ENCODE results near the gene CLASP1. TPM values are rescaled to one million over a fixed set of nuclear protein-coding genes. Genes with fewer than 3 reads are reported as not detected.
A peak's percentile ranks its signal among the peaks of the same experiment; 100 is the strongest.
"Not testable (repeated sequence)": the region's sequence is repeated elsewhere in the genome, so short reads cannot be mapped to it uniquely, and the experiment has no call there.

CLASP1 gene
- total RNA-seq, 1 experiment from 2014 or later, result 36.6 TPM

DNA sequence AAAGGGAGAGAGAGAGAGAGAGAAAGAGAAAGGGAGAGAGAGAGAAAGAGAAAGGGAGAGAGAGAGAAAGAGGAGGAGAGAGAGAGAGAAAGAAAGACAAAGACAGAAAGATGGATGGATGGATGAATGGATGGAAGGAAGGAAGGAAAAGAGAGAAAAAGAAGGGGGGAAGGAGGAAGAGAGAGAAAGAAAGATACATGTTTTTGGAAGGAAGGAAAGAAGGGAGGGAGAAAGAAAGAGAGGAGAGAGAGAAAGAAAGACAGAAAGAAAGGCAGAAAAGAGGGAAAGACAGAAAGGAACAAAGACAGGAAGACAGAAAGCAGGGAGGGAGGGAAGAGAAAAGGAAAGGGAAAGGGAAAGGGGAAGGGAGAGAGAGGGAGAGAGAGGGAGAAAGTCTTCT, 67.0 kb downstream of the CLASP1 start:
- no peak for DNase-seq (ENCODE audit: low spot score)

DNA sequence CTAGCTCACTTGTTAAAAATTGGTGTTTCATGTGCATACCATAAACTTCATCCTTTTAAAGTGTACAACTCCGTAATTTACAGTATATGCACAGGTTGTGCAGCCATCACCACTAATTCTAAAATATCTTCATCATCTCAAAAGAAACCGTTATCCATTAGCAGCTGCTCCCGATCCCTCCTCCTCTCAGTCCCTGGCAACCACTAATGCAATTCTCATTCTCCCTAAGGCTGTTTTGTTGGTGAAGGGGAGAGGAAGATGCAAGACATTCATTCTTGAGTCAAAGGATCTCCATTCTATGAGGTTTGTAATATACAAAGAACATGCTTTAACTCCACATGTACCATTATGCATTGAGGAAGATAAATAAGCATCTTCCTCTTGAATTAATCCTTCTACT, 70.0 kb downstream of the CLASP1 start:
- DNase-seq (ENCODE audit: low spot score), result no peak

GRCh38 chr2:121577381-121577780, 71.9 kb downstream of the CLASP1 start:
- DNase-seq (ENCODE audit: low spot score), result no peak

- no peak for DNase-seq (ENCODE audit: low spot score)
Measured at GRCh38 chr2:121576263-121576662, 73.0 kb downstream of the CLASP1 start.

- DNase-seq (ENCODE audit: low spot score), result no peak
Measured at GRCh38 chr2:121575800-121576199, 73.5 kb downstream of the CLASP1 start.

DNA sequence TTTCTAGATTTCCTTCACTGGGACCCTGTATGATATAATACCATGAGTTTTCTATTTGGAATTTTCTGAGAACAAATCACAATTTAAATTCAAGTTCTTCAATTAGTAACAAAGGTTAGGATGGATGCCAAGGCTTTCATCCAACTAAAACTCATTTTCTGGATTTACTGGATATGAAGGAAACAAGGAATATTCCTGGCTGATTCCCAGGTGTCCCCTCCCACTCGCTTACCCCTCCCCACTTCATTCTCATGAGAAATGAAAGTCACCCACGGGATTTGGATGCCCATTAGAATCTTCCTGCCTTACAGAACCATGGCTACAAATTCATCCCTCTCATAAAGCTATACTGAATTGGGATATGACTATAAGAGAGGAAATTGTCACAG, 78.6 kb downstream of the CLASP1 start:
- DNase-seq (ENCODE audit: low spot score), result no peak

DNA sequence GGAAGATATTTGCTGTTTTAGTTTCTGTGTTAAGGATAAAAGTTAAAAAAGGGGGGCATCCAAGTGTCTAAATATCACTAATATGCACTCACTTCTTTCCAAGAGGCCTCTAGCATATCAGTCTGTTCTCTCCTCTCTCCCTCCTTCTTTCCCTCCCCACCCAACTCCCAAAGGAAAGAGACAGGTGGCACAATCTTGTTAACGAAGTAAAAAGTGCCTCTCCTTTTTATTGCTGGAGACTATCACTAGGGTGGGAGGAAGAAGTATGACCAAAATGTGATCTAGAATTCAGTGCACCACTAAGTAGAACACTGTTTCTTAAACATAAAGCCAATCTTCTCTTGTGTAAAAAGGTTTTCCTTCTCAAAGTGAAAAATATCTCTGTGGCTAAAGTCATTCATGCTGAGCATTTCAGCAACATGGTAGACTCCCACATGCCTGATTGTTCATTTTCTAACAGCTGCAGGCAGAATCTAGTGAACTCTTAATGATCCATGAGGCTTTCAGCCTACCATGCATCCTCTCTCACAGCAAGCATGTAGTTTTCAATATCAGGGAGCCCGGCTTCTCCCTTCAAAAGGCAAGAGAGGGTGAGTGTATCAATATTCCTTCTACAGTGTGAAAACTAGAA, 79.1 kb downstream of the CLASP1 start:
- no peak for DNase-seq (ENCODE audit: low spot score)

DNA sequence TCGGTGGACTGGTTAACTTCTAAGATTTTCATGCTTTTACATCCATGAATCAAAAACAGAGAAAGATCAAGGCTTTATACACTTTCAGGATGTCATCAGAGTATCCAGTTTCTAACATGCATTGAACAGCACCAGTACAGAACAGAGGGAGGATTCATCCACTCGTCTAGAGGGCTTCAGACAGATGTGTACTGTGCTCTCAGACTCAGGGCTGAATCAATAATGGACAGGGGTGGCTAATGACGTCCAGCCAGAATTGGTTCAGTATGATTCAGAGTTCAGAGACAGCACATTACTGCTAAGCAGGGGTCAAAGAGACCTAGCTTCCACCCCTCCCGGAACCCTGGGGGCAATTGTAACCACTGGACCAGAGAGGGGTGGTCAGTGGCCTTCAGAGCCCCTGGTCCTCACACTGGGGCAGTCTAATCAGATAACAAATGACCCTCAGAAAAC, 81.3 kb downstream of the CLASP1 start:
- DNase-seq (ENCODE audit: low spot score), result no peak

DNA sequence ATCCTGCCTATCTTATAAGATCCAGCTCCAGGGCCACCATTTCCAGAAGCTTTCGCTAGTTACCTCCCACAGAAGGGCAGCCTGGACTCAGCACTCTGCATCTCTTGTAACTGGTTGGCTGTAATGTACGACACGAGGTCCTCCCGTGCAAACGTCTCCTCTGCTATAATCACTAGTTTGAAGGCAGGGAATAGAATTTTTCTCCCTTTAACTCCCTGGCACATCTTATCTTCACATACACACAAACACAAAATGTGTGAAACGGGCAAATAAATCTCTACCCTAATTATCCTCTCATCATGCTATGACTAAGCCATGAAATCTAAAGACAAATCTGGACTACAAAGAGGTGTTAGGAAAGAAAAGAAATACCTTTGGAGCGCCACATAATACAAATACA, 81.8 kb downstream of the CLASP1 start:
- DNase-seq (ENCODE audit: low spot score), result no peak

GRCh38 chr2:121565389-121566250, 83.6 kb downstream of the CLASP1 start:
- DNase-seq (ENCODE audit: low spot score), result no peak

DNA sequence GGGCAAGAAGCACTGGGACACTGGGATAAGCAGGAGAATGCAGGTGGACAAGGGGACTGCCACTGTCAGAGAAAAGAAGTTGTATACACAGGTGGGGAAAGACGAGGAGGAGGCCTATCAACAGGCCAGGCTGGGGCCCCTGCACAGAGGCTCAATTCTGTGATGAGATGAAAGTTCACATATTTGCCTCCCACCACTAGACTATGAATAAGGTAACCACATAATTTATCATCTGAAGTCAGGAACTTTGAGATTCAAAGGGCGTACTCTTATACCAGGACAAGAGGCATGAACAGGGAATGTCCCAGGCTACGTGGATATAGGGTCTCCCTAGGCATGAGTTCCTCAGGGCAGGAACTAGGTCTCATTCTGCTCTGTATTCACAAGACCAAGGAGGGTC, 84.4 kb downstream of the CLASP1 start:
- no peak for DNase-seq (ENCODE audit: low spot score)

- DNase-seq (ENCODE audit: low spot score), result not testable (repeated sequence)
Measured at GRCh38 chr2:121563754-121564153, 85.5 kb downstream of the CLASP1 start.

GRCh38 chr2:121562269-121563176, 86.7 kb downstream of the CLASP1 start:
- no peak for DNase-seq (ENCODE audit: low spot score)

DNA sequence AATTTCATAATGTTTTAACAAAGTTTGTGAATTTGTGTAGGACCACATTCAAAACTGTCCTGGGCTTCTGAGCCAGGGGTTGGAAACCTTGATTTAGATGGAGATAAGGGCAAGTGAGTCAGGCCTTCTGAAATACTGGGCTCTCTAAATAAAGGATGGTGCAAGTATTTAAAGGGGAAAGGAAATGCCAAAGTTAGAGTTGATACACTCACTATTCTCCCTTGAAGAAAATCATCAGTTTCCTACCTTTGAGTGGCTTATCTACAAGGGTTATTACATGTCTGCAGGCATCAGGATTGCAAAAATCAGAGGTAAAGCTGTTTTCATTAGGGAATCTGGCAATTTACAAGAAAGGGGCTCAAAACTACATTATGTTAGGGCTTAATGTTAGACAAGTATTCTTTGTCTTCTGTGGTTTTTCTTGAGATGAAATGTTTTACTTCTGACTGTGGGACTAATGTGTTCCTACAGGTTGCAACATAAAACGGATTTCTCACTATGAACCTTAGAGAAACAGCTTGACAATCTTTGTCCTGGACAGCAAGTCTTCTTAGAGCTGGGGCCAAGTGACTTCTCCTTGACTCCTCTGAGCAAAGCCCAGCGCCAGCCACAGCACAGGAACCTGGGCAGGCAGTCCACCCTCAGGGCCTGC, 87.5 kb downstream of the CLASP1 start:
- DNase-seq (ENCODE audit: low spot score), result peak; percentile 18

DNA sequence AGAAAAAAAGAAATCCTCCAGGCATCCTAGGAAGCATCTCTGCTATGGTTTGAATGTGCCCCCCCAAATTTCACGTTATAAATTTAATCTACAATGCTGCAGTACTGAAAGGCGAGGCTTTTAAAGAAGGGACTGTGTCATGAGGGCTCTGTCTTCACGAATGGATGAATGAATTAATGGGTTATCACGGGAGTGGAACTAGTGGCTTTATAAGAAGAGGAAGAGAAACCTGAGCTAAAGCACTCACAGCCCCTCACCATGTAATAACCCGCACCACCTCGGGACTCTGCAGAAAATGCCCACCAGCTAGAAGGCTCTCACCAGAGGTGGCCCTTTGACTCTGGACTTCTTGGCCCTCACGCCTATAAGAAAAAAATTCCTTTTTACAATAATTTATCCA, 90.9 kb downstream of the CLASP1 start:
- no peak for DNase-seq (ENCODE audit: low spot score)

DNA sequence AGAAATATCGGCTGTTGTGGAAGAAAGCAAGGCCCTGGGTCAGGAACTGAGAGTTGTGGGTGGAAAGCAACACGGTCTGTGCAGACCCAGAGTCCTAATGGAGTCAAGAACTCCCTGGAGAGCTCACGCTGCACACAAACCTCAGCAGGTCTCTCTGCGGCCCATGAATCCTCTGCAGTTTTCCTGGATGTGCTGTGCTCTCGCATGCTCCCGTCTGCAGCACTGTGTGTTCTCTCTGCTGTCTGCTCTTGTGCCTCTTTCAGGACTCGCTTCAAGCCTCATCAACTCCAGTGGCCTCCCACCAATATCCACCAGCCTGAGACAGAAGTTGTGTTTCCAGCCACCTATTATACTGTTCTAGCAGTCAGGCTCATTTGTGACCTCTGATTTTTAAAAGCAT, 94.3 kb downstream of the CLASP1 start:
- DNase-seq (ENCODE audit: low spot score), result no peak

DNA sequence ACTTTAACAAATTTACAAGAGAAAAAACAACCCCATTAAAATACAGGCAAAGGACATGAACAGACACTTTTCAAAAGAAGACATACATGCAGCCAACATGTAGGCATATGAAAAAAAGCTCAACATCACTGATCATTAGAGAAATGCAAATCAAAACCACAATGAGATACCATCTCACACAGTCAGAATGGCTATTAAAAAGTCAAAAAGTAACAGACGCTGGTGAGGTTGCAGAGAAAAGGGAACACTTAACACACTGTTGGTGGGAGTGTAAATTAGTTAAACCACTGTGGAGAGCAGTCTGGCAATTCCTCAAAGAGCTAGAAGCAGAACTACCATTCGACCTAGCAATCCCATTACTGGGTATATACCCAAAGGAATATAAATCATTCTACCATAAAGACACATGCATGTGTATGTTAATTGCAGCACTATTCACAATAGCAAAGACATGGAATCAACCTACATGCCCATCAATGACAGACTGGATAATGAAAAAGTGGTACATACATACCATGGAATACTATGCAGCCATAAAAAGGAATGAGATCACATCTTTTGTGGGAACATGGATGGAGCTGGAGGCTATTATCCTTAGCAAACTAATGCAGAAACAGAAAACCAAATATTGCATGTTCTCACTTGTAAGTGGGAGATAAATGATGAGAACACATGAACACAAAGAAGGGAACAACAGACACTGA, 96.6 kb downstream of the CLASP1 start:
- not testable (repeated sequence) for DNase-seq (ENCODE audit: low spot score)

DNA sequence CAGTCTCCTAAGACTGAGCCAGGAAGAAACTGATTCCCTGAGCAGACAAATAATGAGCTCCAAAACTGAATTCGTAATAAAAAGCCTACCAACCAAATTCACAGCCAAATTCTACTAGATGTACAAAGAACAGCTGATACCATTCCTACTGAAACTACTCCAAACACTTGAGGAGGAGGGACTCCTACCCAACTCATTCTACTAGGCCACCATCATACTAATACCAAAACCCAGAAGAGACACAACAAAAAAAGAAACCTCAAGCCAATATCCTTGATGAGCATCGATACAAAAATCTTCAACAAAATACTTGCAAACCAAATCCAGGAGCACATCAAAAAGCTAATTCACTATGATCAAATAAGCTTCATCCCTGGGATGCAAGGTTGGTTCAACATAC, 98.6 kb downstream of the CLASP1 start:
- no peak for DNase-seq (ENCODE audit: low spot score)

DNA sequence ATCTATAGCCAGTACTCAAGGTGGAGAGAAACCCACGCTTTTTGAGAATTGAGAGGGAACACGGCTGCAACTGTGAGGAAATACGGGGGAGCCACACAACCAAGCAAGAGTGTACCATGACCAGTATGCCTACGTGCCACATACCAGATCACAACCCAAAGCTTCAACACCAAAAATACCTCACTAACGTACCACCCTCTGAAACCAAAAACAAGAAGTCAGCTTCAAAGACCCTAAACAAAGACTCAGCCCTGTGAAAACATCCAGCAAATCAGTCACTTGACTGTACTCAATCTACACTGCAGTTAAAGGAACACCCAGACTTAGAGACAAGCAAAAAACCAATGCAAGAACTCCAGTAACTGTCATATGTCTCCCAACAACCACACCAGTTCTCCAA, 101.6 kb downstream of the CLASP1 start:
- DNase-seq (ENCODE audit: low spot score), result no peak

DNA sequence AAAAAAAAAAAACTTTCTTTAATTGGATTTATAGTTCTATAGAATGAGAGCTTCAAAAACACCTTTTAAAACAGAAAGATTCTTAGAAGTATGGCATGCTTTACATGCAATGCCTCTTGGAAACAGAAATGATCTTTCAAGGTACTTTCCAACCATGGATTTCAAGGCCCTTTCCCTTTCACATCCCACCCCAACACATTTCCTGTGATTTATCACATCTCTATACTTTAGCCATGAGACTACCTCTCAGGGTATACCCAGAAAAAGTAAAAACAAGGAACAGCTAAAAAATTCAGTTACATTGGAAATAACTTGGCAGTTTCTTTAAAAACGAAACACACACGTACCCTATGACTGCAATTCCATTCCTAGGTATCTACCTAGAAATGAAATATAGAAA, 103.3 kb downstream of the CLASP1 start:
- no peak for DNase-seq (ENCODE audit: low spot score)

- DNase-seq (ENCODE audit: low spot score), result no peak
Measured at GRCh38 chr2:121545257-121545656, 104.0 kb downstream of the CLASP1 start.

All from A172 (cell line).